Activated T-helper 1 cell treated with anti-CD3 and anti-CD28 coated beads, Interleukin-2, amount 50 U/mL, for 16 hours (primary cell): ENCODE results near the gene PCBP4.

Experiments used
- DNase-seq, 2 donors: peaks; one replicate each; pipeline ENCODE4 v3.0.0-alpha.2; 2020; ENCODE audit warnings: low read depth in 1 of 2, low spot score in 1 of 2

The PCBP4 gene

GRCh38 chr3:51967384-51968169 lies at the start of gene PCBP4:
PCBP4 (minus strand) TSS chr3:51967454; CDS start chr3:51961240, 6,214 bp downstream.
- DNase-seq = no peak

- no peak for DNase-seq
These were observed 48.4 kb upstream of the PCBP4 start for GRCh38 chr3:52015438-52016228.

GRCh38 chr3:52014613-52015012 lies 47.4 kb upstream of the PCBP4 start:
- DNase-seq = no peak

GRCh38 chr3:52013802-52014598 lies 46.7 kb upstream of the PCBP4 start:
- no peak for DNase-seq

- no peak for DNase-seq
These were observed 45.4 kb upstream of the PCBP4 start for GRCh38 chr3:52012699-52013098.

- no peak for DNase-seq
These were observed 43.2 kb upstream of the PCBP4 start for GRCh38 chr3:52010431-52010830.

- DNase-seq = no peak
These were observed 40.0 kb upstream of the PCBP4 start for GRCh38 chr3:52007291-52007690.

GRCh38 chr3:52006820-52007133 lies 39.5 kb upstream of the PCBP4 start:
- DNase-seq = no peak

- no peak for DNase-seq
These were observed 39.0 kb upstream of the PCBP4 start for GRCh38 chr3:52006017-52006819.

GRCh38 chr3:52005571-52005986 lies 38.3 kb upstream of the PCBP4 start:
- DNase-seq = no peak

- DNase-seq = no peak
These were observed 37.7 kb upstream of the PCBP4 start for GRCh38 chr3:52004906-52005395.

GRCh38 chr3:52004163-52004787 lies 37.0 kb upstream of the PCBP4 start:
- DNase-seq = no peak

- DNase-seq = no peak
These were observed 35.5 kb upstream of the PCBP4 start for GRCh38 chr3:52002748-52003147.

- peak; percentile 68 to 74 for DNase-seq
These were observed 34.3 kb upstream of the PCBP4 start for GRCh38 chr3:52001443-52001974.

- no peak for DNase-seq
These were observed 32.6 kb upstream of the PCBP4 start for GRCh38 chr3:51999846-52000245.

GRCh38 chr3:51998774-51999173 lies 31.5 kb upstream of the PCBP4 start:
- no peak for DNase-seq

- no peak for DNase-seq
These were observed 30.8 kb upstream of the PCBP4 start for GRCh38 chr3:51997935-51998596.

- no peak for DNase-seq
These were observed 29.9 kb upstream of the PCBP4 start for GRCh38 chr3:51997172-51997571.

GRCh38 chr3:51995346-51996163 lies 28.3 kb upstream of the PCBP4 start, which contains the start of gene RPL29:
RPL29 (minus strand) TSS chr3:51995895; CDS start chr3:51995461, 434 bp downstream.
- peak; percentile 80 to 86 for DNase-seq
